Mucosa of rectum (tissue), 2 donors: ENCODE results near the gene TRPV2.
A peak's percentile ranks its signal among the peaks of the same experiment; 100 is the strongest.

Experiments
- H3K27ac ChIP-seq, 2 donors: one replicate each; pipeline ENCODE4 v1.7.0; 2013; ENCODE audit warnings: inconsistent platforms in 2 of 2, low read depth in 2 of 2, low read length in 2 of 2
- H3K27me3 ChIP-seq, 2 donors: one replicate each; pipeline ENCODE4 v1.7.0; 2013; ENCODE audit warnings: low read length in 2 of 2; ENCODE audit not compliant: control insufficient read depth in 2 of 2, insufficient read depth in 2 of 2
- H3K36me3 ChIP-seq, 2 donors: one replicate each; pipeline ENCODE4 v1.7.0; 2013; ENCODE audit warnings: low read length in 2 of 2; ENCODE audit not compliant: control insufficient read depth in 2 of 2, insufficient read depth in 2 of 2
- H3K4me1 ChIP-seq, 2 donors: one replicate each; pipeline ENCODE4 v1.7.0; 2013; ENCODE audit warnings: low read length in 2 of 2, mild to moderate bottlenecking in 1 of 2; ENCODE audit not compliant: control insufficient read depth in 2 of 2, insufficient read depth in 2 of 2
- H3K4me3 ChIP-seq, 2 donors: one replicate each; pipeline ENCODE4 v1.7.0; 2013; ENCODE audit warnings: low read length in 2 of 2
- H3K9ac ChIP-seq, 2 donors: one replicate each; pipeline ENCODE4 v1.7.0; 2013; ENCODE audit warnings: low read length in 2 of 2, low read depth in 1 of 2, mild to moderate bottlenecking in 1 of 2
- H3K9me3 ChIP-seq, 2 donors: one replicate each; pipeline ENCODE4 v1.7.0; 2013; ENCODE audit warnings: low read length in 2 of 2; ENCODE audit not compliant: control insufficient read depth in 2 of 2
- donor health status: healthy.
- donor health status: Normal muscosa, but diverticular disease.

The TRPV2 gene

GRCh38 chr17:16453493-16453851 lies 38.1 kb downstream of the TRPV2 start:
- no peak overlapping the region for H3K4me3 ChIP-seq
- H3K4me1 ChIP-seq, result peaks cover 0 to 8% of the 10 kb centered on the region in 2 donors
- no peaks in the 10 kb centered on the region for H3K9me3 ChIP-seq
- H3K27me3 ChIP-seq, result no peaks in the 10 kb centered on the region
- no peak overlapping the region for H3K9ac ChIP-seq
- peak overlapping the region in 1 of 2 donors; percentile 15 for H3K27ac ChIP-seq
- H3K36me3 ChIP-seq, result peaks cover 30 to 32% of the 10 kb centered on the region in 2 donors

GRCh38 chr17:16455997-16456741 lies 40.8 kb downstream of the TRPV2 start:
- no peaks in the 10 kb centered on the region for H3K9me3 ChIP-seq
- no peak overlapping the region for H3K27ac ChIP-seq
- peaks cover 15 to 26% of the 10 kb centered on the region in 2 donors for H3K36me3 ChIP-seq
- H3K9ac ChIP-seq, result no peak overlapping the region
- H3K4me3 ChIP-seq, result no peak overlapping the region
- H3K27me3 ChIP-seq, result no peaks in the 10 kb centered on the region
- H3K4me1 ChIP-seq, result peaks cover 0 to 8% of the 10 kb centered on the region in 2 donors

DNA sequence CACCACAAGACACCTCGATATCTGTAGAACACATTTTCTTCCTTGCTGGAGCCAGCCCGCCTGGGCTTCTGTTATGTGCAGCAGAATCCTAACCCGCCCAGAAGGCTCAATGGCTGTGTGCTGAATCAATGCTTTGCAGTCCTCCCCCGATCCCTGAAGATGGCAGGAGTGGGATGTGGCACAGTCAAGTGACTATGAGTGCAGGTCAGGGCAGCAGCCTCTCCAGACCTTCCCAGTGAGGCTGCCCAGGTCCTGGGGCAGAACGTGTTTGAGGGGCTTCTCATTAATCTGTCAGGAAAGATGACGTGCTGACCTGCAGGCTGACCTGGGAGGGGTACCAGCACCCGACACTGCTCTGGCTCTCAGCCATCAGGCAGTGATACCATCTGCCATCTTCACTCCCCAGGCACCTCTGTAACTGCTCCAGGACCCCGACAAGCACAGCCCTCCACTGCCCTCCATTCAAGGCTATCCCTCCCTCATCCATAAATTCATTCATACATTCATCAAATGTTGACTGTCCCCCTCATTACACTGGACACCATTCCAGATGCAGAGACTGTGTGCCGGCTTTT lies 41.5 kb downstream of the TRPV2 start:
- H3K27me3 ChIP-seq, result no peaks in the 10 kb centered on the region
- H3K4me1 ChIP-seq, result peaks cover 0 to 8% of the 10 kb centered on the region in 2 donors
- H3K27ac ChIP-seq, result no peak overlapping the region
- no peaks in the 10 kb centered on the region for H3K9me3 ChIP-seq
- H3K9ac ChIP-seq, result no peak overlapping the region
- H3K36me3 ChIP-seq, result peaks cover 21 to 30% of the 10 kb centered on the region in 2 donors
- H3K4me3 ChIP-seq, result no peak overlapping the region

- peaks cover 24 to 33% of the 10 kb centered on the region in 2 donors for H3K36me3 ChIP-seq
- H3K9me3 ChIP-seq, result no peaks in the 10 kb centered on the region
- H3K4me1 ChIP-seq, result peaks cover 19 to 20% of the 10 kb centered on the region in 2 donors
- no peaks in the 10 kb centered on the region for H3K27me3 ChIP-seq
- H3K4me3 ChIP-seq, result no peak overlapping the region
- no peak overlapping the region for H3K9ac ChIP-seq
- no peak overlapping the region for H3K27ac ChIP-seq
These were observed 43.9 kb downstream of the TRPV2 start for GRCh38 chr17:16459271-16459670.

GRCh38 chr17:16459855-16460550 lies 44.6 kb downstream of the TRPV2 start:
- H3K4me3 ChIP-seq, result no peak overlapping the region
- no peaks in the 10 kb centered on the region for H3K27me3 ChIP-seq
- peaks cover 24 to 33% of the 10 kb centered on the region in 2 donors for H3K36me3 ChIP-seq
- no peak overlapping the region for H3K27ac ChIP-seq
- H3K9ac ChIP-seq, result no peak overlapping the region
- H3K4me1 ChIP-seq, result peaks cover 27% of the 10 kb centered on the region in 2 donors
- no peaks in the 10 kb centered on the region for H3K9me3 ChIP-seq

DNA sequence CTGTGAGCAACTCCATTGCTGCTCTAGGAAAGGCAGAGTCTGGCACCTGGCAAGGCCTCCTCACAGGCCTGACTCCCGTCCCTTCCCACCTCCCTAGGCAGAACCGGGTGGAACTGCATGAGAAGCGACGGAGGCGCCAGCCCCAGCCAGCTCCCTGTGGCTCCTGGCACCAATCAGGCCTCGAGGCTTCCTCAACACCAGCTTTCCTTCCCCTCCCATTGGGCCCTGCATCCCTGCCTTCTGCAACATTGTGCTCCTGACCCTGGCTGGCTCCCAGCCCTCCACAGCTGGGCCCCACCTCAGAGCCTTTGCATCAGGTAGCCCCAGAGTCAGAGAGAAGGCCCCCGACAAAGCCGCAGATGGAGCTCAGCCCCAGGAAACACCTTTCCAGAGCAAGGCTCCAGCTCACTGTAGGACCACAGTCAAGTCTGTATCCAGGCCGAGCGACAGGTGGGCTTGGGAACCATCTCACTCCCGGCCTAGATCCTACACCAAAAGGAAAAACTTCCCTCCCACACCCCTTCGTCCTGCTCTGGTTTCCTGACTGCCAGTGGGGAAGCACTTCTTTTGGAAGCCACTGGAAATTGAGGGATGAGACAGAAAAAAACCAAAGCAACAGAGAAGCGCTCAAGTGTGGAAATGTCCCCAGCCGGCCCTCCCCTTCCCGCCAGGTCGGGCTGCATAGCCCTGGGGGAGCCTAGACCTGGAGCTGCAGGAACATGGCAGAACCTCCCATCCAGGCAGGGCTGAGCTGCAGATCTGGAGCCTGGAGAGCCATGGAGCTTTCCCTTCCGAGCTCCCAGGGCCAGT lies 45.6 kb downstream of the TRPV2 start:
- no peak overlapping the region for H3K9ac ChIP-seq
- H3K36me3 ChIP-seq, result peaks cover 24 to 33% of the 10 kb centered on the region in 2 donors
- no peaks in the 10 kb centered on the region for H3K9me3 ChIP-seq
- no peaks in the 10 kb centered on the region for H3K27me3 ChIP-seq
- no peak overlapping the region for H3K27ac ChIP-seq
- peaks cover 34 to 36% of the 10 kb centered on the region in 2 donors for H3K4me1 ChIP-seq
- H3K4me3 ChIP-seq, result no peak overlapping the region

DNA sequence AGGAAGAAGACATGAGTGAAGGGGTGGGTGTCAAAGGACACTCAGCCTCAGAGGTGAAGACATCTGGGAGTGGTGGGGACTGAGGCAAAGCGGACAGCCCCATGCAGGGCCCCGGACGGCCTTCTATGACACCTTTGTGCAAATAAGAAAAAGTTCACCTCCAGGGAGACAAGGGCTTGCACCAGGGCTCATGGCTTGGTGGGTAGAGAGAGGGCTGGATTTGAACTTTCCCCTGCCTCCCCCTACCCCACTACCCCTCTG lies 46.2 kb downstream of the TRPV2 start:
- Histone ChIP-seq H3K9ac (no peak overlapping the region), H3K4me3 (no peak overlapping the region), H3K9me3 (no peaks in the 10 kb centered on the region), H3K27me3 (no peaks in the 10 kb centered on the region), H3K36me3 (peaks cover 24 to 31% of the 10 kb centered on the region in 2 donors), H3K4me1 (peaks cover 40 to 41% of the 10 kb centered on the region in 2 donors), H3K27ac (no peak overlapping the region)

DNA sequence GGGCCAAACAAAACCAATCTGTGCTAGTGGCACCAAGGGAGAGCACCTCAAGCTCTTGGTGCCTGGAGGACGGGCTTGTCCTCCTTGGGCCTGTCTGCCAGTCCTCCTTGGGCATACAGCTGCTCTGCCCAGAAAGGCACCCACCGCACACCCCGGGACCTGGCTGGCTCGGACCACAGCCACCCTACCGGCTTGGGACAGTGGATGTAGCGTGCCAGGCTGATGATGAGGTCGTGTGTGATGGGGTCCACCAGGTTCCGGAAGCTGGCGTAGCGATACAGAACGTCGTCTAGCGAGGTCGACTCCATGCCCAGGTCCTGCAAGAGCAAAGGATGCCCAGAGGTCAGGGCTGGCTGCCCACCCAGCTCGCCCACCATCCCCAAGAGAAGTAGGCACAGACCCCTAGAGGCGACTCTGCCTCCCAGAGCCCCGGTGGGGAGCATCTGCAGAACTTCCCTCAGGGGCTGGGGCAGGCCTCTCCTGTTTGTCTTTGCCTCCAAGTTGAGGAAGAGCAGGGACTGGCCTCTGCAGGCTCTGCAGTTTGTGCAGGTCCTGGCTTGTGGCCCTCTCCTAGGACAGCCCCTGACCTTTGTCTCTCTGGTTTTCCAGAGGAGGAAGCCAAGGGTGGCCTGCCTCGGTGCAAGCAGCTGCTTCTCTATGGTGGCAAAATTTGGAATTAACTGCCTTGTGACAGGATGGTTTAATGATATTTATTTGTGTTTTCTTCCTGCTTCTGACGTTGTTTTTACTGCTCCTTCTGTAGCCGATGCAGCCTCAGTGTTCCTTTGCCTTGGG lies 46.9 kb downstream of the TRPV2 start:
- H3K36me3 ChIP-seq, result peaks cover 18 to 27% of the 10 kb centered on the region in 2 donors
- H3K9me3 ChIP-seq, result no peaks in the 10 kb centered on the region
- no peak overlapping the region for H3K4me3 ChIP-seq
- H3K27ac ChIP-seq, result peak overlapping the region; percentile 10 to 99
- H3K4me1 ChIP-seq, result peaks cover 45 to 46% of the 10 kb centered on the region in 2 donors
- no peaks in the 10 kb centered on the region for H3K27me3 ChIP-seq
- peak overlapping the region in 1 of 2 donors; percentile 83 for H3K9ac ChIP-seq

GRCh38 chr17:16463358-16464302 lies 48.3 kb downstream of the TRPV2 start:
- no peaks in the 10 kb centered on the region for H3K9me3 ChIP-seq
- peak overlapping the region; percentile 68 to 83 for H3K9ac ChIP-seq
- H3K27ac ChIP-seq, result peak overlapping the region; percentile 98 to 99
- peaks cover 48 to 60% of the 10 kb centered on the region in 2 donors for H3K4me1 ChIP-seq
- no peaks in the 10 kb centered on the region for H3K27me3 ChIP-seq
- H3K4me3 ChIP-seq, result peak overlapping the region; percentile 20
- H3K36me3 ChIP-seq, result peaks cover 14 to 19% of the 10 kb centered on the region in 2 donors
